HepG2 (cell line): ENCODE results near the gene GANC. TPM values are rescaled to one million over a fixed set of nuclear protein-coding genes. Genes with fewer than 3 reads are reported as not detected.

Experiments used
- ARNTL ChIP-seq: sonication (generic); formaldehyde crosslinking; IDR thresholded peaks from 2 replicates; pipeline ENCODE4 v1.4.0; 2020; ENCODE audit warnings: mild to moderate bottlenecking, missing genetic modification reagents
- CTCF ChIP-seq: sonication (generic); formaldehyde crosslinking; IDR thresholded peaks from 2 replicates; pipeline ENCODE4 v1.5.0; 2020; ENCODE audit warnings: mild to moderate bottlenecking, missing genetic modification reagents, moderate library complexity
- FIP1L1 ChIP-seq: fragments of 200-400 bp; formaldehyde crosslinking; IDR thresholded peaks from 2 replicates; pipeline ENCODE4 v1.6.1; 2018; ENCODE audit warnings: low read depth, mild to moderate bottlenecking, low read length, moderate library complexity, borderline replicate concordance; ENCODE audit not compliant: insufficient read depth
- HDAC1 ChIP-seq: sonication (generic); formaldehyde crosslinking; IDR thresholded peaks from 2 replicates; pipeline ENCODE4 v1.5.1; 2020; ENCODE audit warnings: mild to moderate bottlenecking, missing genetic modification reagents
- LCORL ChIP-seq, 2 experiments: fragments of 450-650 bp in 1 of 2; sonication (generic) in 1 of 2; formaldehyde crosslinking in 1 of 2; IDR thresholded peaks; 2 replicates each; pipeline versions ENCODE4 v1.5.0 to v1.6.1; 2017 to 2020; ENCODE audit warnings: antibody characterized with exemption in 1 of 2, missing genetic modification reagents in 1 of 2
- PCBP2 ChIP-seq: fragments of 200-400 bp; formaldehyde crosslinking; optimal IDR thresholded peaks from 2 replicates; pipeline ENCODE3; 2018; ENCODE audit warnings: low read length, low read depth; ENCODE audit not compliant: poor library complexity, severe bottlenecking
- SIX1 ChIP-seq: sonication (generic); formaldehyde crosslinking; IDR thresholded peaks from 2 replicates; pipeline ENCODE4 v1.4.0; 2020; ENCODE audit warnings: missing genetic modification reagents, borderline replicate concordance
- STAG1 ChIP-seq: sonication (generic); formaldehyde crosslinking; IDR thresholded peaks from 2 replicates; pipeline ENCODE4 v1.4.0; 2020; ENCODE audit warnings: missing genetic modification reagents
- ZBTB10 ChIP-seq: sonication (generic); formaldehyde crosslinking; IDR thresholded peaks from 2 replicates; pipeline ENCODE4 v1.4.0; 2020; ENCODE audit warnings: missing genetic modification reagents, borderline replicate concordance
- ZGPAT ChIP-seq: IDR thresholded peaks from 2 replicates; pipeline ENCODE4 v1.6.1; 2016; ENCODE audit warnings: mild to moderate bottlenecking
- ZNF205 ChIP-seq: IDR thresholded peaks from 2 replicates; pipeline ENCODE4 v1.6.1; 2018; ENCODE audit warnings: missing biosample characterization, missing genetic modification reagents
- ZNF232 ChIP-seq: sonication (generic); formaldehyde crosslinking; IDR thresholded peaks from 2 replicates; pipeline ENCODE4 v1.4.0; 2020; ENCODE audit warnings: missing genetic modification reagents, borderline replicate concordance
- ZNF292 ChIP-seq: sonication (generic); formaldehyde crosslinking; IDR thresholded peaks from 2 replicates; pipeline ENCODE4 v1.8.1; 2022; ENCODE audit warnings: mild to moderate bottlenecking, low read depth, missing genetic modification reagents, borderline replicate concordance
- polyA plus RNA-seq, 8 experiments: library from polyadenylated mRNA; depleted of rRNA in 3 of 8; stranded (reverse) in 7 of 8; unstranded in 1 of 8; fragments of >200 nt; fragmentation: Illumina TruSeq in 4 of 8; extraction: Trizol in 4 of 8; gene quantifications; 2 replicates each; pipeline versions ENCODE4 v1.2.1 to v1.2.3, GENCODE V29; 2011 to 2016; ENCODE audit warnings: low read depth in 4 of 8, missing spikeins in 1 of 8, mixed read lengths in 1 of 8; ENCODE audit not compliant: insufficient read depth in 1 of 8
- total RNA-seq, 5 experiments: library from RNA; depleted of rRNA; stranded (reverse); fragments of >200 nt; fragmentation: Illumina TruSeq; extraction: Trizol; gene quantifications; 2 replicates each; pipeline ENCODE4 v1.2.3, GENCODE V29; 2016; ENCODE audit warnings: low read depth in 1 of 5
- TF ChIP-seq, protein P1 (sequence below): sonication (generic); formaldehyde crosslinking; IDR thresholded peaks from 2 replicates; pipeline ENCODE4 v1.5.0; 2020; ENCODE audit warnings: mild to moderate bottlenecking, missing genetic modification reagents, borderline replicate concordance

Gene GANC
- total and polyA plus RNA-seq, 2 of the 13 experiments (the other 11 are each of a cell fraction or from before 2014, with no cell fraction given): 17.0 to 21.0 TPM

- TF ChIP-seq ZBTB10 (CRISPR knock-in tag): no peak
- TF ChIP-seq SIX1 (CRISPR knock-in tag): no peak
- no peak for TF ChIP-seq HDAC1 (CRISPR knock-in tag)
- TF ChIP-seq STAG1 (CRISPR knock-in tag): peak; percentile 87
- no peak for TF ChIP-seq FIP1L1
- no peak for TF ChIP-seq ZNF292
- no peak for TF ChIP-seq LCORL (IDR thresholded peaks at IDR 0.05)
- no peak for TF ChIP-seq LCORL (CRISPR knock-in tag; IDR thresholded peaks at IDR 0.05)
- no peak for TF ChIP-seq ARNTL
- TF ChIP-seq ZGPAT: no peak
- TF ChIP-seq, protein P1, sequence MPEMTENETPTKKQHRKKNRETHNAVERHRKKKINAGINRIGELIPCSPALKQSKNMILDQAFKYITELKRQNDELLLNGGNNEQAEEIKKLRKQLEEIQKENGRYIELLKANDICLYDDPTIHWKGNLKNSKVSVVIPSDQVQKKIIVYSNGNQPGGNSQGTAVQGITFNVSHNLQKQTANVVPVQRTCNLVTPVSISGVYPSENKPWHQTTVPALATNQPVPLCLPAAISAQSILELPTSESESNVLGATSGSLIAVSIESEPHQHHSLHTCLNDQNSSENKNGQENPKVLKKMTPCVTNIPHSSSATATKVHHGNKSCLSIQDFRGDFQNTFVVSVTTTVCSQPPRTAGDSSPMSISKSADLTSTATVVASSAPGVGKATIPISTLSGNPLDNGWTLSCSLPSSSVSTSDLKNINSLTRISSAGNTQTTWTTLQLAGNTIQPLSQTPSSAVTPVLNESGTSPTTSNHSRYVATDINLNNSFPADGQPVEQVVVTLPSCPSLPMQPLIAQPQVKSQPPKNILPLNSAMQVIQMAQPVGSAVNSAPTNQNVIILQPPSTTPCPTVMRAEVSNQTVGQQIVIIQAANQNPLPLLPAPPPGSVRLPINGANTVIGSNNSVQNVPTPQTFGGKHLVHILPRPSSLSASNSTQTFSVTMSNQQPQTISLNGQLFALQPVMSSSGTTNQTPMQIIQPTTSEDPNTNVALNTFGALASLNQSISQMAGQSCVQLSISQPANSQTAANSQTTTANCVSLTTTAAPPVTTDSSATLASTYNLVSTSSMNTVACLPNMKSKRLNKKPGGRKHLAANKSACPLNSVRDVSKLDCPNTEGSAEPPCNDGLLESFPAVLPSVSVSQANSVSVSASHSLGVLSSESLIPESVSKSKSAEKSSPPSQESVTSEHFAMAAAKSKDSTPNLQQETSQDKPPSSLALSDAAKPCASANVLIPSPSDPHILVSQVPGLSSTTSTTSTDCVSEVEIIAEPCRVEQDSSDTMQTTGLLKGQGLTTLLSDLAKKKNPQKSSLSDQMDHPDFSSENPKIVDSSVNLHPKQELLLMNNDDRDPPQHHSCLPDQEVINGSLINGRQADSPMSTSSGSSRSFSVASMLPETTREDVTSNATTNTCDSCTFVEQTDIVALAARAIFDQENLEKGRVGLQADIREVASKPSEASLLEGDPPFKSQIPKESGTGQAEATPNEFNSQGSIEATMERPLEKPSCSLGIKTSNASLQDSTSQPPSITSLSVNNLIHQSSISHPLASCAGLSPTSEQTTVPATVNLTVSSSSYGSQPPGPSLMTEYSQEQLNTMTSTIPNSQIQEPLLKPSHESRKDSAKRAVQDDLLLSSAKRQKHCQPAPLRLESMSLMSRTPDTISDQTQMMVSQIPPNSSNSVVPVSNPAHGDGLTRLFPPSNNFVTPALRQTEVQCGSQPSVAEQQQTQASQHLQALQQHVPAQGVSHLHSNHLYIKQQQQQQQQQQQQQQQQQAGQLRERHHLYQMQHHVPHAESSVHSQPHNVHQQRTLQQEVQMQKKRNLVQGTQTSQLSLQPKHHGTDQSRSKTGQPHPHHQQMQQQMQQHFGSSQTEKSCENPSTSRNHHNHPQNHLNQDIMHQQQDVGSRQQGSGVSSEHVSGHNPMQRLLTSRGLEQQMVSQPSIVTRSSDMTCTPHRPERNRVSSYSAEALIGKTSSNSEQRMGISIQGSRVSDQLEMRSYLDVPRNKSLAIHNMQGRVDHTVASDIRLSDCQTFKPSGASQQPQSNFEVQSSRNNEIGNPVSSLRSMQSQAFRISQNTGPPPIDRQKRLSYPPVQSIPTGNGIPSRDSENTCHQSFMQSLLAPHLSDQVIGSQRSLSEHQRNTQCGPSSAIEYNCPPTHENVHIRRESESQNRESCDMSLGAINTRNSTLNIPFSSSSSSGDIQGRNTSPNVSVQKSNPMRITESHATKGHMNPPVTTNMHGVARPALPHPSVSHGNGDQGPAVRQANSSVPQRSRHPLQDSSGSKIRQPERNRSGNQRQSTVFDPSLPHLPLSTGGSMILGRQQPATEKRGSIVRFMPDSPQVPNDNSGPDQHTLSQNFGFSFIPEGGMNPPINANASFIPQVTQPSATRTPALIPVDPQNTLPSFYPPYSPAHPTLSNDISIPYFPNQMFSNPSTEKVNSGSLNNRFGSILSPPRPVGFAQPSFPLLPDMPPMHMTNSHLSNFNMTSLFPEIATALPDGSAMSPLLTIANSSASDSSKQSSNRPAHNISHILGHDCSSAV (CRISPR knock-in tag): no peak
- TF ChIP-seq PCBP2: no peak
- no peak for TF ChIP-seq ZNF232
- peak; percentile 86 for TF ChIP-seq CTCF (CRISPR knock-in tag)
- TF ChIP-seq ZNF205: no peak
Observed at GRCh38 chr15:42385206-42385979, 112.4 kb downstream of the GANC start (continued).
